ENCODE data around the gene CXCR4. TPM values are rescaled to one million over a fixed set of nuclear protein-coding genes. Genes with fewer than 3 reads are reported as not detected.

The CXCR4 gene
- total RNA-seq, 1 donor from 2014 or later, result 29.2 TPM

DNA sequence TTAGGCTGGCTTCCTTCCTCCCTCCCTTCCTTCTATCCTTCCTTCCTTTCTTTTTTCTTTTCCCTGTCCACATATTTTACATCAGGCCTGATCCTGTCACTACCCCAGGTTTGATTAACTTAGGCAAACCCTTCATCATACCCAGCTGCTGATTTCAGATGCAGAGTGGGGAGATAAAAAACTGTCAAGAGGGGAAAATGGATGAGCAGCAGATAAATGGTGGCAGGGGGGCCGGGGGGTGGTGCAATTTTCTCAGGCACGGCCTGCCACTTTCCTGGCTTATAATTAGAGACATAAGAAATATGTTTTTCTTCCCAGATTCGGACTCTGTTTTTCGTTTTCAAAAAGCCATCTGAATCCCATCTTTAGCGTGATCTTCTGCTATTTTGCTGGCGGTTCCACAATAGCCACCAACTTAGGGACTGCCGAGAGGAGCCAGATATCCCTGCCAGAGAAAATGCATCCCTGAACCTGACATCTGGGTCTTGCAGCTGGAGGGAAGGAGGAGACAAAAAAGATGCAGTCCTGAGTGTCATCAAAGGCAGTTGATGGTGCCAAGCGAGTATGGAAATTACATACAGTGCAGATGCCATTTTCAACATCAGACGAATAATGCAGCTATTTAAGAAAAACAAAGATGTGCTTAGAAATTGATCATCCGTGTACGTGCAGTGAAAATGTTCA is 49.9 kb downstream of the CXCR4 start:
- H3K4me3 ChIP-seq (ENCODE audit: low read length in 3 of 3), result no peak overlapping the region
- no peak overlapping the region for H3K27ac ChIP-seq (ENCODE audit: low read depth, low read length)
- no peak overlapping the region for H3K9ac ChIP-seq (ENCODE audit: low read depth in 1 of 3, low read length in 3 of 3)
- no peaks in the 10 kb centered on the region for H3K4me1 ChIP-seq (ENCODE audit: control insufficient read depth in 3 of 3, insufficient read depth in 3 of 3, low read length in 3 of 3)
- H3K36me3 ChIP-seq (ENCODE audit: control insufficient read depth in 3 of 3, insufficient read depth in 3 of 3, low read length in 3 of 3), result no peaks in the 10 kb centered on the region
- H3K27me3 ChIP-seq (ENCODE audit: control insufficient read depth in 3 of 3, insufficient read depth in 3 of 3, low read length in 3 of 3), result no peaks in the 10 kb centered on the region
- no peaks in the 10 kb centered on the region for H3K9me3 ChIP-seq (ENCODE audit: control insufficient read depth in 3 of 3, low read length in 3 of 3)

DNA sequence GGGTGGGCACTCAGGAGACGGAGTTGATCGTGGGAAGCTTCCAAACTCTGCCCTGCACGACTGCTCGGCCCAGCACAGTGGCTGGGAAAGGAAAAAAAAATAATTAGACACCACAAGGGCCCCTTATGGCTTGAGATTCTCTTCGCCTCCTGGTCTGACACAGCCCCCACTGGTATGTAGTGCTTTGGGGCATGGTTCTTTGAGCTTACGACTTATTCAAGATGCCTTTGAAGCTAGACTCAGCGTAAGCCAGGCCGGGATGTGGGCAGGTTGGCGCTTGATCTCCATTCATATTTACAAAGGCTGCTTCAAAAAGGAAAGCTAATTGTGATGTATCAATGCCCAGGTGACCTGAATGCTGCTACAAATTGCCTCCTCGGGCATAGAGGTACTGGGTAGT is 50.5 kb downstream of the CXCR4 start:
- H3K27me3 ChIP-seq (ENCODE audit: control insufficient read depth in 3 of 3, insufficient read depth in 3 of 3, low read length in 3 of 3), result no peaks in the 10 kb centered on the region
- no peaks in the 10 kb centered on the region for H3K9me3 ChIP-seq (ENCODE audit: control insufficient read depth in 3 of 3, low read length in 3 of 3)
- no peak overlapping the region for H3K4me3 ChIP-seq (ENCODE audit: low read length in 3 of 3)
- H3K9ac ChIP-seq (ENCODE audit: low read depth in 1 of 3, low read length in 3 of 3), result no peak overlapping the region
- H3K4me1 ChIP-seq (ENCODE audit: control insufficient read depth in 3 of 3, insufficient read depth in 3 of 3, low read length in 3 of 3), result no peaks in the 10 kb centered on the region
- H3K27ac ChIP-seq (ENCODE audit: low read depth, low read length), result no peak overlapping the region
- H3K36me3 ChIP-seq (ENCODE audit: control insufficient read depth in 3 of 3, insufficient read depth in 3 of 3, low read length in 3 of 3), result no peaks in the 10 kb centered on the region

DNA sequence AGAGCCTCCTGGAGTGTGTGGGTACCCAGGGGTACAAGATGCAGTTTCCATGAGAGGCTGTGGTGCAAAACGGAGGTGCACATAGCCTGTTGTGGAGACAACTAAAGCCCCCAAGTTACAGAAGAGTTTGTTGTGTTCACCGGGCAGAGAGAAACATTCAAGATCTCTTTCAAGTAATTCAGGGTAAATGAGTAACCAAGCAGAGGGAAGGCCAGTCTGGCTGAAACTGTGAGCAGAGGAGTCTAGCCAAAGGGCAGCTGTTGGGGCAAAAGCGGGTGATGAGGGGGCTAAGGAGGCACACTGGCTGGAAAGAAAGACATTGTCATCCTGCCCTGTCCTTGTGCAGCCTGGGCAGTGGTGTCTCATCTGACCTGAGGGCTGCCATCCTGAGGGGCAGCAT is 52.0 kb downstream of the CXCR4 start:
- H3K36me3 ChIP-seq (ENCODE audit: control insufficient read depth in 3 of 3, insufficient read depth in 3 of 3, low read length in 3 of 3), result no peaks in the 10 kb centered on the region
- H3K9me3 ChIP-seq (ENCODE audit: control insufficient read depth in 3 of 3, low read length in 3 of 3), result no peaks in the 10 kb centered on the region
- no peak overlapping the region for H3K4me3 ChIP-seq (ENCODE audit: low read length in 3 of 3)
- no peak overlapping the region for H3K27ac ChIP-seq (ENCODE audit: low read depth, low read length)
- no peaks in the 10 kb centered on the region for H3K4me1 ChIP-seq (ENCODE audit: control insufficient read depth in 3 of 3, insufficient read depth in 3 of 3, low read length in 3 of 3)
- no peak overlapping the region for H3K9ac ChIP-seq (ENCODE audit: low read depth in 1 of 3, low read length in 3 of 3)
- no peaks in the 10 kb centered on the region for H3K27me3 ChIP-seq (ENCODE audit: control insufficient read depth in 3 of 3, insufficient read depth in 3 of 3, low read length in 3 of 3)

DNA sequence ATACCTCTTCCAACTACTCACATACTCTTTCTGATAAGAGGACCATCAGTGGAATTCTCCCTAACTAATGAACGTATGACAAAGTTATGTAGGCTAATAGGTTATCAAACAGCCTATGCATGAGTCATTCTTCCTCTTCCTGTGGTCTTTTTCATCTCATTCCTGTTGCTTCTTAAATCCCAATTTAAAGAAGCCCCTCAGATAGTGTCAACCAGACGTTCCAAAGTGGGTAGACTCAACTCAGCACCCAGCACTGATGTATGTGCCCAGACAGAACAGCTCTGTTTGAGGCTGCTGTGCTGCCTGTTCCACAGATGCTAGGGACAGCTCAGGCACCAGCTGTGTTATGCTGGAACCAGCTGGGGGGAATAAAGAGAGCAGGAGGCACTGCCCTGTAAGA is 52.6 kb downstream of the CXCR4 start:
- Histone ChIP-seq H3K4me1 (ENCODE audit: control insufficient read depth in 3 of 3, insufficient read depth in 3 of 3, low read length in 3 of 3) (no peaks in the 10 kb centered on the region), H3K27me3 (ENCODE audit: control insufficient read depth in 3 of 3, insufficient read depth in 3 of 3, low read length in 3 of 3) (no peaks in the 10 kb centered on the region), H3K27ac (ENCODE audit: low read depth, low read length) (no peak overlapping the region), H3K4me3 (ENCODE audit: low read length in 3 of 3) (no peak overlapping the region), H3K9ac (ENCODE audit: low read depth in 1 of 3, low read length in 3 of 3) (no peak overlapping the region), H3K9me3 (ENCODE audit: control insufficient read depth in 3 of 3, low read length in 3 of 3) (no peaks in the 10 kb centered on the region), H3K36me3 (ENCODE audit: control insufficient read depth in 3 of 3, insufficient read depth in 3 of 3, low read length in 3 of 3) (no peaks in the 10 kb centered on the region)

Other genes with a start within 250 kb of the CXCR4 start
- 11.0 TPM for gene MCM6, start 241.7 kb downstream of the CXCR4 start, total RNA-seq
- 85.6 TPM for gene DARS1, start 132.5 kb downstream of the CXCR4 start, total RNA-seq

Measured in skeletal muscle tissue (tissue), 4 donors.